ENCODE measurements around the gene WHRN. TPM values are rescaled to one million over a fixed set of nuclear protein-coding genes. Genes with fewer than 3 reads are reported as not detected.
A peak's percentile ranks its signal among the peaks of the same experiment; 100 is the strongest.

The WHRN gene
- 10 to 100 TPM in 3 of 5 donors, 1 to 10 TPM in 2; 8.8 to 15.4 (median 11.9) TPM for polyA plus RNA-seq (ENCODE audit: insufficient read depth in 1 of 5, insufficient read length in 5 of 5, low replicate concordance in 1 of 5)
- long read RNA-seq, donor 1, partial matches to known transcripts: 0 of 3 reads
- long read RNA-seq, donor 1, other reads (novel, unspliced or antisense): 0 of 3 reads
- long read RNA-seq, donor 2, partial matches to known transcripts: 0 of 2 reads
- long read RNA-seq, donor 2, other reads (novel, unspliced or antisense): 0 of 2 reads
- long read RNA-seq, donor 3: 0 reads
- long read RNA-seq, donor 4, partial matches to known transcripts: 0 of 1 reads
- long read RNA-seq, donor 4, other reads (novel, unspliced or antisense): 0 of 1 reads
- long read RNA-seq, donor 5, partial matches to known transcripts: 6 of 6 reads
- long read RNA-seq, donor 5, other reads (novel, unspliced or antisense): 0 of 6 reads
- long read RNA-seq, donor 6: 0 reads
- long read RNA-seq, donor 7, partial matches to known transcripts: 5 of 6 reads
- long read RNA-seq, donor 7, other reads (novel, unspliced or antisense): 0 of 6 reads
- long read RNA-seq, donor 8, partial matches to known transcripts: 0 of 1 reads
- long read RNA-seq, donor 8, other reads (novel, unspliced or antisense): 0 of 1 reads

- DNase-seq: peak; percentile 94
Observed at GRCh38 chr9:114505187-114506081, at the start of gene WHRN. Gene WHRN, minus strand, starts transcription at chr9:114505473. Its CDS starts 672 bp downstream, at chr9:114504801.

DNA sequence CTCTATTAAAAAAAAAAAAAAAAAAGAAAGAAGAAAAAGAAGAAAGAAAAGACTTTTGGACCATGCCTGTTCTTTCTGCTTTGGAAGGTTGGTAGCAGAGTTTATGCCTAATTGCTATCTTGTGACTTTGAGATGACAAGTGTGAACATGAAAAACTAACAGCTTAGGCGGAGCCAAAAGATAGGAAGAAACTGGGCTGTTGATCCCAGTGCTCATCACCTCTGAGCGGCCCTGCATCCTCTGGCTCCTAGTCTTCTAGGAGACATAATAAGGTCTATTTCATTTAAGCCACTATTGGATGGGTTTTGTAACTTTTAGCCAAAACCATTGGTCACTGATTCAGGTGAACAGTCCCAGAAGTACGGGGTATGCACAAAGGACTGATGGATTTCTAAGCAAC is 47.9 kb upstream of the WHRN start:
- DNase-seq: no peak

DNA sequence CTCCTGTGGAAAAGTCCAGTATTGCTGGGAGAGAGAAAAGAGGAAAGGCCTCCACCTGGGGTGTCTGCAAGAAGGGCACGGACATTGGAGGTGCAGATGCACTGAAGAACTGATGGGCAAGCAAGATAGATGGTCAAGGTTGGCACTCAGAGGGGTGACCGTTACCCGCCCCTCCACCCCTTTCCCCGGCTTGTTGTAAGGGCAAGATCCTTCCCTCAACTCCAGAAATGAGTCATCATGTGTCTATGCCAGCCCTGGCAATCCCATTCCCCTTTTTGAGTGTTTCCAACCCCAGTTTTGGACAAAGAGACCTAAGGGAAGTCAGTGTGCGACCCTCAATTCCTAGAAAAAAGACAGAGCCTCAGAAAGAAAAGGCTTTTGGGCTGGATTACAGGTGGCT is 47.4 kb upstream of the WHRN start:
- DNase-seq: no peak

DNA sequence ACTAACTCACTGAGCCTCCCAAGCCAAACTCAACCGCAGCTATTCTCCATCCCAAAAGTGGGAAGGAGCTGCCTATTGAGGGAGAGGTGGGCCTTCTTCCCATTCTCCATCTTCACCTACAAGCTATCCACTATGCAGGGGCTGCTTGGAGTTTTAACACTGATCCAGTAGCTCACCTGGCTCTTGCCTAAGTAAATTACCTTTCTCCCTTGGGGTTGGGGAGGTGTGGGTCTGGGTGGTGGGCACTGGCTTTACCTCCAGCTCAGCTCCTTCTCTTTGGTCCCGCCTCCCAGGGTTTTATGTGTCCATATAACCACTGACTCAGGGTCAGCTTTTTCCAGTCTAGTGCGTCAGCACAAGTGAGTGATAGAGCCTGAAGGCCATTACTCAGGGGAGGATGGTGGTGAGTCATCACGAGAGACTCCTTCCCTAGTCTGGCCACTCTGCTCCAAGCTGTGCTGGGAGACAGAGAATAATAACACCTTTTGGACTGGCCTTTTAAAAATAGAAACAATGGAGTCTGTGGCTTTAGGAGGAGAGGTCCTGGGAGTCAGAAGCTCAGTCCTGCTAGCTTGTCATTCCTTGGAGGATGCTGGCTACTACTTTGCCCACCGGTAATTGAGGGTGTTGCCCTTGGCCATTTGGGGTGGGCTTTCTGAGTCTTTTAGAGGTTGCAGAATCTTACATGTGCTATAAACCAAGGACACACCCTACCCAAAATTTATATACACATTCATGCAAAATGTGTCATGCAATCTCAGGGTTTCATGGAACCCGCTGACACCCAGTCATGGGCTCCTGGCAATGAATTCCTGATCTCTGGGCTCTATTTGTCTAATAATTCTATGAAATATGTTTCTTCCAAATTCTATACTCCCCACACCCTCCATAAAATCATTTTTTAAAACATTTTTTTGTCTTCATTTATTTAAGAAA is 46.7 kb upstream of the WHRN start:
- DNase-seq: no peak

- no peak for DNase-seq
Observed at GRCh38 chr9:114549697-114550330, 44.5 kb upstream of the WHRN start.

DNA sequence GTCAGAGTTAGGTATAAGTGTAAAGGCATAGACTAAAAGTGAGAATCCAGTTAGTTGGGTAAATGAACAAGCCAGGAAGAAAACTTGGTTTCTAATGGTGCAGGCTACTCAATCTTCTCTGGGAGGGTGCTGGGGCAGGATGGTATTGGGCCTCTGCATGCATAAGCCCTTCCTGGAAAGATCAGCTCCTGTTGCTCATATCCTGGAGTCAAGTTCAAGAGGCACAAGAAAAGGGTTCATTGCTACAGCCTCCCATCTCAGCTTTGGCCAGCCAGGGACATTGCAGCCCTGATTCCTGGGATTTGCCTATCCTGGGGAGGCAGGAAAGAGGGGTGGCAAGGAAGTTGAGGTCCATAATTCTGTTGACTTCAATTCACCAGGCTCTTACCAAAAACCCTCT is 41.6 kb upstream of the WHRN start:
- DNase-seq: no peak

- DNase-seq: no peak
Observed at GRCh38 chr9:114545055-114545454, 39.8 kb upstream of the WHRN start.

DNA sequence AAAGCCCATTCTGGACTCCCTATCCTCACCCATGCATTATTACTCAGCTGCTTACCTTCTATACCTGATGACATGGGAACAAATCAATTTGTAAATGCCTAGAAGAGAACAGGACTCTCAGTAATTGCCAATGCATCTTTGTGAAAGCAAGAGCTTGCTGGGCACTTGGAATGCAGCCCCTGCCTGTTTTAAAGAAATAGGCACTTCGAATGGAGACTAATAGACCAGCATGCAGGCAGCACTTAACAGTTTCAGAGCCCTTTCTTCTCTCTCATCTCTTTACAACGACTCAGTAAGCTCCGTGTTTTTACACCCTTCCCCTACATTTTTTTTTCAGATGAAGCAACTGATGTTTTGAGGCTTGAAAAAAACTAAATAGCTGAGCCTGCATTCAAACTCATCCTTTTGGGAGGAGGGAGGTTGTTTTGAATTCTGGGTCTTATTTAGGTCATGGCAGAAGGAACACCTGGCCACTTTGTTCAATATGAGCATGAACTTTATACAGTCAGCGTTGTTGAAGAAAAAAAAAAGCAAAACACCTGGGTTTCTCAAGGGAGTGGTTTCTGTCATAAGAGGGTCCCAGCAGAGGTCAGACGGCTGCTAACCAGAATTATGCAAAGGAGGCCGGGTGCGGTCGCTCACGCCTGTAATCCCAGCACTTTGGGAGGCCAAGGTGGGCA is 34.6 kb upstream of the WHRN start:
- DNase-seq: no peak

GRCh38 chr9:114538241-114538640 is 33.0 kb upstream of the WHRN start:
- DNase-seq: no peak

- no peak for DNase-seq
Observed at GRCh38 chr9:114532561-114533237, 27.4 kb upstream of the WHRN start.

DNA sequence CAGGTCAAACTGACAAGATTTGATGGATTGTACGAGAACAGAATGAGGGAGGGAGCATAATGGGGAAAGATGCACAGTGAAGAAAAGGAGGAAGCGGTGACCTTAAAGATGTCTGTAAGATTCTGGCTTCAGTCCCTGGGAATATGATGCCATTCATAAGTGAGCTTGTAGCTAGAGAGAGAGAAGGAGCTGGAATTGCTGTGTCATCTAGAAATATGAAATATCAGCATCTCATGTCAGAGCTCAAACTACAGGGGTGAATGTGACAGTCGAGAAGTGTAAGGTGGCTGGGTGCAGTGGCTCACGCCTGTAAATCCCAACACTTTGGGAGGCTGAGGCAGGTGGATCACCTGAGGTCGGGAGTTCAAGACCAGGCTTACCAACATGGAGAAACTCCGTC is 24.0 kb upstream of the WHRN start:
- DNase-seq: no peak

- no peak for DNase-seq
Observed at GRCh38 chr9:114526807-114527206, 21.5 kb upstream of the WHRN start.

- no peak for DNase-seq
Observed at GRCh38 chr9:114525513-114525912, 20.2 kb upstream of the WHRN start.

DNA sequence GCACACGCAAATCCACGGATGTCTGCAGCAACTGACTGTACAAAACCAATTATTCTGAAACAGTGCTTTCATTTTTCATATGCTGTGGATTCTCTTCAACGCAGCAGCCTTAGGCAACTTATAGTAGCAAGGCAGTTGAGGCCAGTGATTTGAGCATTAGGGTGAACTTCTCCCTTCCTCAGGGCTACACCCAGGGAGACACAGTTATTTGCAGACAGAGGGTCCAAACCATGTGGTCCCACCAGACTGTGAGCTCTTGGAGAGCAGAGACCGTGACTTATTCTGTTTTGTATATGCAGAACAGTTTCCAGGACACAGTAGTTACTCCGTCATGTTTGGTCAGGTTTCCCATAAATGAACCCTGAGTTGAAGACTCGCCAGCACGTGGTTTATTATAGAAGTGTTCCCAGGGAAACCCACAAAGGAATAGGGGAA is 19.0 kb upstream of the WHRN start:
- DNase-seq: no peak

DNA sequence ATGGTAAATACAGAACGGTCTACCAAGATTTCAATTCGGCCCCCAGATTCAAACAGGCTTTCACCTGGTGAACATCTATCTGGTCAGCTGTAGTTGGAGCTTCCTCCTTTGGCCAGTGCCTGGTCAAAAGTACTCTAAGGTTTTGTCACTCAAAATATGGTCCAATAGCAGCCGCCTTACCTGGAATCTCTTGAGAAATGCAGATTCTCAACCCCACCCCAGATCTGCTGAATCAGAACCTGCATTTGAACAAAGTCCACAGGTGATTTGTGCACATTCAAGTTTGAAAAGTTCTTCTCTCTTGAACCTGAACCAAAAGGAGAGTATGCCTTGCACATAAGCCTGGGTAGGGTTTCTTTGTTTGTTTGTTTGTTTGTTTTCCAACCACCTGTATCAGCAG is 17.6 kb upstream of the WHRN start:
- no peak for DNase-seq

- DNase-seq: no peak
Observed at GRCh38 chr9:114522286-114522685, 17.0 kb upstream of the WHRN start.

DNA sequence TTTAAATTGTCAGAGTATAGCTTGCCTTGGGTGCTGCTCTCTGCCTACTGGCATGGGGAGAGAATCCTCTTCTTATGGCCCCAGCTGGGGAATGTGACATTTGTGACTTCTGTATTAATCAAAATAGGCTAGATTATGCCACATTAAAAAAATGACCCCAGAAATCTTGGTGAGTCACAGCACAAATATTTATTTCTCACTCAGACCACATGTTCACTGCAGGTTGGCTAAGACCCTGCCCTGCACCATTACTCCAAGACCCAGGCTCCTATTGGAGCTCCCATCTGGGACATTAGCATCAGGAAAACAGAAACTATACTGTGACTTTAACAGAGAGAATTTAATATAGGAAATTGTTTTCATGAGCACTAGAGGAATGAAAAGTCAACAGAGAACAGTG is 16.6 kb upstream of the WHRN start:
- no peak for DNase-seq

DNA sequence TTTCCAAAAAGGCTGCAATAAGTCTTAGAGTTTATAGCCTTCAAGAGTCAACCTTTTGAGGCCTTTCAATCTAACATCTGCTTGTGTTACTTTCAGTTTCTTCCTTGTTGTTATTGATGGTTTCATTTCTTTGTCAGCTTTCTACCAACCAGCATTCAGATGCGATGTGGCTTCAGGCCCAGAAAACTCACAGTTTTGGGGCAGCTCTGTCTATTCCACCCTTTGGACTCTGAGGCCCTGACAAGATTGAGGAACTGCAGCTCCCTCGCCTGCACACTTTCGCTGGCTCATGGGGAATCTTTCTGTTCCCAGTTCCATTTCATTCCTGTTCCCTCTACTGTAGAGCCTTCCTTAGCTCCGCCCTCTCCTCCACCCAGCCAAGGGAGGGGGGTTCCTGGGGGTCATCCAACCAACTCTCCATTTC is 13.3 kb upstream of the WHRN start:
- DNase-seq: no peak

DNA sequence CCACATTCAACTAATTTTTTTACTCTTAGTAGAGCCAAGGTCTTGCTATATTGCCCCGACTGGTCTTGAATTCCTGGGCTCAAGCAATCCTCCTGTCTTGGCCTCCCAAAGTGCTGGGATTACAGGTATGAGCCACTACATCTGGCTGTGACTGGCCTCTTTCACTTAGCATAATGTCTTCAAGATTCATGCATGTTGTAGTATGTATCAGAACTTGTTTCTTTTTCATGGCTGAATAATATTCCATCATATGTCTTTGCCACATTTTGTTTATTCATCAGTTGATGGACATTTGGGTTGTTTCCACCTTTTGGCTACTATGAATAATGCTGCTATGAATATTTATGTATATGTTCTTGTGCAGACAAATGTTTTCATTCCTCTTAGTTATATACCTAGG is 12.8 kb upstream of the WHRN start:
- no peak for DNase-seq

- DNase-seq: no peak
Observed at GRCh38 chr9:114516913-114517312, 11.6 kb upstream of the WHRN start.

All from right lung (tissue), 10 donors.